Activated T-cell treated with anti-CD3 and anti-CD28 coated beads, Interleukin-2, amount 50 U/mL, for 24 hours (primary cell): ENCODE results near the gene RWDD1.
A peak's percentile ranks its signal among the peaks of the same experiment; 100 is the strongest.

Experiments
- DNase-seq: peaks from one replicate; pipeline ENCODE4 v3.0.0-alpha.2; 2020
- H3K27ac Mint-ChIP-seq: 2 replicates; pipeline ENCODE4 v1.8.0; 2020; ENCODE audit warnings: mild to moderate bottlenecking, mixed read lengths
- H3K27me3 Mint-ChIP-seq: 2 replicates; pipeline ENCODE4 v1.8.0; 2020; ENCODE audit warnings: mixed read lengths
- H3K36me3 Mint-ChIP-seq: 2 replicates; pipeline ENCODE4 v1.8.0; 2020; ENCODE audit warnings: low read depth, mixed read lengths
- H3K4me1 Mint-ChIP-seq: 2 replicates; pipeline ENCODE4 v1.8.0; 2020; ENCODE audit warnings: low read depth, mixed read lengths
- H3K4me3 Mint-ChIP-seq: 2 replicates; pipeline ENCODE4 v1.8.0; 2020; ENCODE audit warnings: mild to moderate bottlenecking, moderate library complexity, mixed read lengths
- H3K9me3 Mint-ChIP-seq: 2 replicates; pipeline ENCODE4 v1.8.0; 2020; ENCODE audit warnings: mixed read lengths

The RWDD1 gene

DNA sequence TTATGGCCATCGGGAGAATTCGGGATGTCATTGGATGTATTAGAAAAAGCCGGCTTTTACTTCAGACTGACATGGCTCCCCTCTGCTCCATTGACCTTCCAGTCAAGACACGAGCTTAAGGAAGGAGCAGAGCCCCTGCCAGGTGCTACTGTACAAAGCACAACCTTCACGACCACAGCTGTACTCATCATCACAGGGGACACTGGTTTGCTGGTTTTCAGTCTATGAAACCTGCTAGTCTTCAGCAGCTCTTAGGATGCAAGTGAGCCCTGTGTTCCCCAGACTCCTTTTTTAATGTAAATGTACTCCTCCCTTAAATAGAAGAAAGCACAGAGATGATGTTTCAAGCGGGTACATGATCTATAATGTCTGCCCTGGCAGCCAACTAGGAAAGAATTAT is 23.9 kb upstream of the RWDD1 start:
- Mint-ChIP-seq H3K4me3 (no peak overlapping the region), H3K27me3 (peaks cover 16% of the 10 kb centered on the region), H3K27ac (no peak overlapping the region), H3K36me3 (no peaks in the 10 kb centered on the region), H3K4me1 (no peaks in the 10 kb centered on the region), H3K9me3 (no peaks in the 10 kb centered on the region)
- DNase-seq: no peak

DNA sequence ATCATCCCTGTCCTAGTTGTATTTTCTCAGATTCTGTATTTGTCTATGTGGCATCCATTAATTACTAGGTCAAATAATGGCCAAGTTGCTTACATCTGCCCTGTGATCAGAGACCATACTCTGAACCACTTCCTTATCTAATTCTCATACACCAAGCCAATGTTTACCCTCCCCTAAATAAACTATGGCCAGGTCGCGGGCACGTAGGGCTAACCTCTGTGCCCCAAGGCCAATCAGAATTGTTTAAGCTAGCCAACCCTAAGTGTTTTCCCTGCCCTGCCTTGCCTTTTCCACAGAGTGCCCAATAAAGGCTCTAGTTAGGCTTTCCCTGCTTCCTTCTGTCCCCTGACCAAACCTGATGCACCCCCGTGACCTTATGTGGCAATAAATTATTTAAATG is 20.5 kb upstream of the RWDD1 start:
- Mint-ChIP-seq H3K4me3 (no peak overlapping the region), H3K27ac (no peak overlapping the region), H3K4me1 (no peaks in the 10 kb centered on the region), H3K36me3 (no peaks in the 10 kb centered on the region), H3K27me3 (peaks cover 17% of the 10 kb centered on the region), H3K9me3 (no peaks in the 10 kb centered on the region)
- no peak for DNase-seq

DNA sequence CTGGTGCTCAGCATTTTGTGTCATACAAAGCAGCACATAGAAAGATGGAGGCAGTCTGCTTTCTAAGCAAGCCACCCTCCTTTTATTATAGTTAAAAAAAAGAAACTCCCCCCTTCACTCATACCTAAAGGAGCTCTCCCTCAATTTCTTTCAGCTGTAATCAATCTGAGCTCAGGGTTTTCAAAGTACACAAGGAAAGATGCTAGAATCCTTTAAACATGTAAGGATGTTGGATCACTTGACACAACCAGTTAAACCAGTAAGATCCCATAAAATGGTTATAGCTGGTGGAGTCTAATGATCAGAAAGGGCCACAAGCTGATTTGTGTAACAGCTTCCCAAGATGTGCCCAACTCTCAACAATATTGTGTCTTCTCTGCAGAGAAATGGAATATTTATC is 17.9 kb upstream of the RWDD1 start, which contains the start of gene CALHM4:
Gene CALHM4, plus strand, starts transcription at position 301 of the 400 bp plus-strand sequence. Its CDS starts 43 bp downstream, at position 344.
- DNase-seq: no peak
- Mint-ChIP-seq H3K9me3 (no peaks in the 10 kb centered on the region), H3K4me1 (no peaks in the 10 kb centered on the region), H3K36me3 (no peaks in the 10 kb centered on the region), H3K27ac (no peak within 1 kb of the TSS), H3K27me3 (peaks cover 13% of the 10 kb centered on the region), H3K4me3 (no peak within 1 kb of the TSS)

DNA sequence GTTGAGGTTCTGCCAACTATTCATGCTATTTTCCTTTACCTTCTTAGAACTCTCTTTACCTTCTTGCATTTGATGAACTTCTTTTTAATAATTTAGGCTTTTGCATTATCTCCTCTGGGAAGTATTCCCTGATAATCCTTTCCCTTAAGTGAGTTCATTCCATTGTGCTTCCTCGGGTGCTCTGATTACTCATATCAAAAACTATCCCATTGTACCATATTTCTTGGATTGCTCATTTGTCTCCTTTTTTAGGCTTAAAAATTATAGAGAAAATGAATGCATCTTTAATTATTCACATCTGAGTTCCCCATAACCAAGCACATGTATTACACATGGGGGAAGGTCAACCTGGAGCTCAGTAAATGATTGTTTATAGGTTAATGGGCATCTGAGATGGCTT is 15.2 kb upstream of the RWDD1 start:
- H3K4me1 Mint-ChIP-seq: no peaks in the 10 kb centered on the region
- H3K27me3 Mint-ChIP-seq: peaks cover 10% of the 10 kb centered on the region
- H3K9me3 Mint-ChIP-seq: no peaks in the 10 kb centered on the region
- no peak for DNase-seq
- H3K27ac Mint-ChIP-seq: no peak overlapping the region
- H3K36me3 Mint-ChIP-seq: no peaks in the 10 kb centered on the region
- no peak overlapping the region for H3K4me3 Mint-ChIP-seq

DNA sequence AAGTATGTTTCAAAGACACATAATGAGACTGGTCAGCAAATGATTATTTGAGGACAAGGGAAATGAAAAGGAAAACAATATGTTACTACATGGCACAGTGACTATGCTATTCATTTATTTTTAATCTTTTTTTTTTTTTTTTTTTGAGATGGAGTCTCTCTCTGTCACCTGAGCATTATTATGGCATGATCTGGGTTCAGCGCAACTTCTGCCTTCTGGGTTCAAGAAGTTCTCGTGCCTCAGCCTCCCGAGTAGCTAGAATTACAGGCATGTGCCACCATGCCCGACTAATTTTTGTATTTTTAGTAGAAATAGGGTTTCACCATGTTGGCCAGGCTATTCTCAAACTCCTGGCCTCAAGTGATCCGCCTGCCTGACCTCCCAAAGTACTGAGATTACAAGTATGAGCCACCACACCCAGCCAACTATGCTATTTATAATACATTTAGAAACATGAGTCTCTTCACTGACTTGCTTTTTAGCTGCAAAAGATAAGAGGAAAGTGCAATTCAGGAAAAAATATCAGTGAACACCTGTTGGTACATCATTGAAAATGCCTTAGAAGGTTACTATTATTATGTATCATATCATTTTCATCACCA is 14.4 kb upstream of the RWDD1 start:
- no peak for DNase-seq
- H3K9me3 Mint-ChIP-seq: no peaks in the 10 kb centered on the region
- H3K27me3 Mint-ChIP-seq: peaks cover 13% of the 10 kb centered on the region
- H3K36me3 Mint-ChIP-seq: no peaks in the 10 kb centered on the region
- no peak overlapping the region for H3K27ac Mint-ChIP-seq
- H3K4me1 Mint-ChIP-seq: peaks cover 2% of the 10 kb centered on the region
- no peak overlapping the region for H3K4me3 Mint-ChIP-seq

DNA sequence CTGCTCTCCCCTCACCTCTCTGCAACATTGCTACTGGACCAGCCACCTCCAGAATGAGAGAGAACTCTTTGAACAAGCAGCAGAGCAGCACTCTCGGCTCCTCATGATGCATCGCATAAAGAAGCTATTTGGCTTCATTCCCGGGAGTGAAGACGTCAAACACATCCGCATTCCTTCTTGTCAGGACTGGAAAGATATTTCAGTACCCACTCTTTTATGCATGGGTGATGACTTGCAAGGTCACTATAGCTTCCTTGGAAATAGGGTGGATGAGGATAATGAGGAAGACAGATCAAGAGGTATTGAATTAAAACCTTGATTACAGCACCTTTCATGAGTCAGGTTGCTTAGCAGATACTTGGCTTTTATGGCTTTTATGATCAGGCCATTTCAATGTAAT is 13.4 kb upstream of the RWDD1 start:
- no peak overlapping the region for H3K4me3 Mint-ChIP-seq
- DNase-seq: no peak
- H3K27me3 Mint-ChIP-seq: peaks cover 20% of the 10 kb centered on the region

DNA sequence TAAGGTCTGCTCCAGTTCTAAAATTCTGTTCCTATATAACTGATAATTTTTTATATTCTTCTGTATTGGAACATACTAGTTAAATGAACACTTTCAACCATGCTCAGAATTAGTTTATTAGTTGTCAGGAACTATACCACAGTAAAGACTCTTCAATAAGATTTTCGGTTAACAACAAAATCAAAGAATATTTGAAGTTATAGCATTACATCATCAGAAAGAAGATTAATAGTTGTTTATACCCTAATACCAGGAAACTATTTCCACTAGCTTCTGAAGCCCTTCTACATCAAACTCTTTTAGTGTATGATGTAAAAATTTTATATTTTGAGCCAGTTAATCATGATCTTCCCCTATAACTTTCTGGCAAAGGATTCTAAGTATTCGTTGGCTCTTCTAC is 11.2 kb upstream of the RWDD1 start:
- H3K9me3 Mint-ChIP-seq: no peaks in the 10 kb centered on the region

More for the DNA sequence above, 13.4 kb upstream of the RWDD1 start:
- Mint-ChIP-seq H3K27ac (no peak overlapping the region), H3K4me1 (peaks cover 2% of the 10 kb centered on the region), H3K36me3 (no peaks in the 10 kb centered on the region), H3K9me3 (no peaks in the 10 kb centered on the region)

DNA sequence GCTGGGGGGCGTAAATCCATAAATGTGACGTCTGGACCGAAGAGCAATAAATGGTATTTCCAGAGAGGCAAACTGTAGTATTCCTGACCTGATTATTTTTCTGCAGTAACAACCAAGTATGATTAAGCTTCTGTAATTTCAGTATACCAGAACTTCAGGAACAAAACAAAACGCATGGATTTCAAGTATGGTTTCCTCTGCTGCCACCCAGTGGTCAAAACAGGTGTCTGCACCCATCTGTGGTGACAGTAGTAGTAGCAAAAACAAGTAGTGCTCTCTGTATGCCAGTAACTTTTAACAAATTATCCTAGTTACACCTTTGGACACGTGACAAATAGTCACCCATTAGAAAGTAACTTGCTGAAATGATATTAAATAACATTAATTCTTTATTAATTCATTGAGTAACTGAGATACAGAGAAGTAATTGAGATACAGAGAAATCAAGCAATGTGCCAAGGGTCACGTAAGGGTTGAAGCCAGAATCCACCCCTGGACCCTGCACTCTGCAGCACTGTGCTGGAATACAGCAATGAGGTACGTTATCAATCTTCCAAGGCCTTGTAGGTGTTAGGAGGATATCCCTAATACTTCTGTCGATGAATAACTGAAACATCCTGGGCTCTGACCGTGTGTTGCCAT is 9.8 kb upstream of the RWDD1 start:
- no peak overlapping the region for H3K27ac Mint-ChIP-seq
- no peak overlapping the region for H3K4me3 Mint-ChIP-seq
- peak; percentile 68 for DNase-seq

More for the DNA sequence above, 11.2 kb upstream of the RWDD1 start:
- no peaks in the 10 kb centered on the region for H3K36me3 Mint-ChIP-seq
- H3K27ac Mint-ChIP-seq: no peak overlapping the region
- peaks cover 17% of the 10 kb centered on the region for H3K27me3 Mint-ChIP-seq
- H3K4me3 Mint-ChIP-seq: no peak overlapping the region
- H3K4me1 Mint-ChIP-seq: peaks cover 6% of the 10 kb centered on the region
- DNase-seq: no peak

DNA sequence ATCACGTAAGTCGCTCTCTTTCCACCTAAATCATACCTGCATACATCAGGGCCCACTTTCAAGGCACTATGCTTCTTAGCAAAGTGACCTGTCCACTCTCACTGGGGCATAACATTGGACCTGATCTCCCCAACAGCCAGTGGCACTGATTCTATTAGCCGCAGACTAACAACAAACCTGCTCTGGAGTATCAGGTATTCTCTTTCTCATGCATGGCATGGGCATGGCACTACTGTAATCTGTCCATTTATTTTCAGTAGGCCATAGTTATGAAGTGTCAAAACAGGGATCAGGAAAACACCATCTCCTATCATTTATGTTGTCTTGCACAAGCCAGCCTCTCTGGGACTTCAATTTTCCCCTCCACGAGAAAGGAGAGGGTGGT is 9.3 kb upstream of the RWDD1 start:
- Mint-ChIP-seq H3K36me3 (no peaks in the 10 kb centered on the region), H3K4me3 (no peak overlapping the region), H3K27ac (no peak overlapping the region), H3K27me3 (peaks cover 17% of the 10 kb centered on the region), H3K4me1 (peaks cover 6% of the 10 kb centered on the region), H3K9me3 (no peaks in the 10 kb centered on the region)
- DNase-seq: no peak

More for the DNA sequence above, 9.8 kb upstream of the RWDD1 start:
- no peaks in the 10 kb centered on the region for H3K36me3 Mint-ChIP-seq
- no peaks in the 10 kb centered on the region for H3K9me3 Mint-ChIP-seq
- peaks cover 6% of the 10 kb centered on the region for H3K4me1 Mint-ChIP-seq
- peaks cover 17% of the 10 kb centered on the region for H3K27me3 Mint-ChIP-seq

DNA sequence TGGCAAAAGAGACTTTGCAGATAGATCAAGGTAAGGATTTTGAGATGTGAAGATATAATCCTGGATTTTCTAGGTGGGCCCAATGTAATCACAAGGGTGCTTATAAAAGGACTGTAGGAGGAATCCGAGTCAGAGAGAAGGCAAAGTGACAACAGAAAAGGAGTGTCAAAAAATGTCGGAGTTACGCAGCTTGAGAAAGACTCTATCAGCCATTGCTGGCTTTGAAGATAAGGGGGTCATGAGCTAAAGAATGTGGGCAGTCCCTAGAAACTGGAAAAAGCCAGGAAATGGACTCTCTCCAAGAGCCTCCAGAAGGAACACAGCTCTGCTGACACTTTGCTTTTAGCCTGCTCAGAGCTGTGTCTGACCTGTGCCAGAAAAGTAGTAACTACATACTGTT is 8.7 kb upstream of the RWDD1 start:
- Mint-ChIP-seq H3K27me3 (peaks cover 17% of the 10 kb centered on the region), H3K36me3 (no peaks in the 10 kb centered on the region), H3K27ac (no peak overlapping the region), H3K4me1 (peaks cover 6% of the 10 kb centered on the region), H3K4me3 (no peak overlapping the region), H3K9me3 (no peaks in the 10 kb centered on the region)
- no peak for DNase-seq

DNA sequence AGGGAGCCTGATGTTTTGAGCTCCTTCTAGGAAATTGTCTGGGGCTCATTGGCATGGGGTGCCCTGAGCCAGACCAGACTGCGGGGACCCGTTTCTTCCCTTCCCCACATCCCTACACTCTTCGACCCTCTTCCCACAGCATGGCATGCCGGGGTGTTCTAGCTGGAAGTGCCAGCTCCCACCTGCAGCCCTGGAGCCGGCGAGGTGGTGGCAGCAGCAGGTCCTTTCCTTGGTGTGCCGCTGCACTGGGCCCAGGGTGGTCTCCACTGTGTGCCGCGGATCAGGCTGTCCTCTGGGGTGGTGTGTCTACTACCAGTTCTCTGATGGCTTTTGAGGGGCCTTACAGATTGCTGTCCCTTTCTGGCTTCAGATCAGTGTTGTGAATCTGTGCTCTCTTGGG is 7.5 kb upstream of the RWDD1 start:
- H3K36me3 Mint-ChIP-seq: no peaks in the 10 kb centered on the region
- H3K27ac Mint-ChIP-seq: no peak overlapping the region
- peaks cover 14% of the 10 kb centered on the region for H3K4me1 Mint-ChIP-seq
- no peaks in the 10 kb centered on the region for H3K9me3 Mint-ChIP-seq
- H3K4me3 Mint-ChIP-seq: no peak overlapping the region
- peaks cover 17% of the 10 kb centered on the region for H3K27me3 Mint-ChIP-seq
- no peak for DNase-seq

DNA sequence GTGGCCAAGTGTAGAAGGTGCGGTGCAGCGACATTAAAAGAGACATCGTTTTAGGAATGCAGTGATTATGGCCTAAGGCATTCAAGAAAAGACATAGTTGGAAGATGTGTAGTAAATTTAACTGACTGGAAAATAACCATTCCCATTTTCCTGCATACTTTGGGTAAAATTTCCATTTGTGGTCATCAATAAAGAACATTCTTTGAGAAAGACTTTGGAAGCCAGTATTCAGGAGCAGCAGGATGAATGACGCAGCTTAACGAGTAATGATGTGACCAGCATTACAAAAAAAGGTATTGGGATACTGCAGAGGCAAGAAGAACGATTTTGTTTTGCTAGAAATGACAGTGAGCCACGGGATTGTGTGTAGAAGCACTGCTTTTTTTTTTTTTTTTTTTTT is 7.0 kb upstream of the RWDD1 start:
- H3K27ac Mint-ChIP-seq: no peak overlapping the region
- no peak overlapping the region for H3K4me3 Mint-ChIP-seq
- DNase-seq: no peak
- no peaks in the 10 kb centered on the region for H3K9me3 Mint-ChIP-seq
- no peaks in the 10 kb centered on the region for H3K36me3 Mint-ChIP-seq
- peaks cover 17% of the 10 kb centered on the region for H3K27me3 Mint-ChIP-seq
- peaks cover 19% of the 10 kb centered on the region for H3K4me1 Mint-ChIP-seq

DNA sequence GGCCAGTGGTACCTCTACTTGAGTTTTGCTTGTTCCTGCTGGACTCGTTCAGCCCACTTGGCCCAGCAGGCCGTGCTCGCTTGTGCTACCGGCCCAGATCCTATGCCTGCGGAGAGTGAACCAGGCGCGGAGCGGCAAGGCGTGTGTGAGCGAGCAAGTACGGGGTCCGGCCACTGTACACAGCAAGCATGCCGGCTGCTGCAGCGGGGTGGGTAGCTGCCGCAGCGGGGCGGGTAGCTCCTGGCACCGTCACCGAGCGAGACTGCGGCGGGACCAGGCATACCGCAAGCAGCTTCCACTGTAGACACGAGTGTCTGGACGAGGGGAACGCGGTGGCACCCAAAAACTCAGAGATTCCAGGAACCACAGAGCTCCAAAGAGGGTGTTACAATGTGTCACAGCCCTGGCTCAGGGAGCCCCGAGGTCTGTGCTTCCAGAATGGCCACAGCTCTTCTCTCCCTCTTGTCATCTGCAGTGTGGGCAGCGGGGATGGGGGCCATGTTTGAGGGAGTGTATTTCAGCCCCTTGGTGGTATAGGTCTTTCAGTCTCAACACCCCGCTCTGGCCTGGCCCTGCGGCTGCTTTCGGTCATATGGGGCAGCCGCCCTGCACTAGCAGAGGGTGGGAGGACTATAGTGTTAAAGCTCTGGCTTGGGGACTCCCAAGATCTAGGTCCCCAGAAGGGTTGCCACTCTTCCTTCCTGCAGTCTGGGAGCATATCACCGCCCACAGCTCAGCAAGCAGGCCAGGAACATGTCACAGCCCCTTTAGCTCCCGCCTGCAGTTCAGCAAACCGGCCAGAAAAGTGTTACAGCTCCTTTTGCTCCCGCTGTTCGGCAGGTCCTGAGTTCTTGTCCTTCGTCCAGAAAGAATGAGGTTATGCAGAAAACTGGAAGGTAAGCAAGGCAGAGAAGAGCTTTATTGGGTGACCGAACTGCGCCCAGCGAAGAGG is 6.1 kb upstream of the RWDD1 start:
- peak overlapping the region; percentile 8 for H3K4me3 Mint-ChIP-seq
- no peak overlapping the region for H3K27ac Mint-ChIP-seq

DNA sequence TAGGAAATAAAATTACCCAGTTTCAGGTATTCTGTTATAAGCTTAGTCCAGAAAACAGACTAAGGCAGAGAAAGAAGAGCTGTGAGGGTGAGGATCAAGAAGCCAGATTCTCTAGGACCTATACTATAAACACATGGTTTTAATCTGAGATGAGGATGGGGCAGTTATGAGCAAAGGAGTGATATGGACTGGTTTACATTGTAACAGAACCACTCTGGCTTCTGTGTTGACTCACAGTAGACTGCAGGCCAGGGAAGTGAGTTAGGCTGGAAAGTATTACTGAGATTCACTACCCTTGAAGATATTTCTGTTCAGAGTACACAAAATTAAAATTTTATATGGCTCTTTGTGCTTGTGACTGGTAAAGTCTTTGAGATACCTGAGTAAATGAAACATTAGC is 3.2 kb upstream of the RWDD1 start:
- peaks cover 40% of the 10 kb centered on the region for H3K4me1 Mint-ChIP-seq
- no peak for DNase-seq
- H3K4me3 Mint-ChIP-seq: no peak overlapping the region
- H3K36me3 Mint-ChIP-seq: peaks cover 17% of the 10 kb centered on the region
- H3K27me3 Mint-ChIP-seq: peaks cover 6% of the 10 kb centered on the region
- no peaks in the 10 kb centered on the region for H3K9me3 Mint-ChIP-seq
- H3K27ac Mint-ChIP-seq: no peak overlapping the region

More for the DNA sequence above, 6.1 kb upstream of the RWDD1 start:
- Mint-ChIP-seq H3K36me3 (no peaks in the 10 kb centered on the region), H3K27me3 (peaks cover 17% of the 10 kb centered on the region), H3K9me3 (no peaks in the 10 kb centered on the region), H3K4me1 (peaks cover 28% of the 10 kb centered on the region)
- DNase-seq: peak; percentile 36
